K562 (cell line): ENCODE data around the gene RO60. TPM values are rescaled to one million over a fixed set of nuclear protein-coding genes. Genes with fewer than 3 reads are reported as not detected.
A peak's percentile ranks its signal among the peaks of the same experiment; 100 is the strongest.

Source experiments
- ARID2 ChIP-seq: fragments of 450-650 bp; IDR thresholded peaks from 2 replicates; pipeline ENCODE4 v1.6.1; 2017; ENCODE audit warnings: antibody characterized with exemption, mild to moderate bottlenecking
- CC2D1A ChIP-seq: fragments of 450-650 bp; IDR thresholded peaks from 2 replicates; pipeline ENCODE4 v1.6.1; 2017; ENCODE audit warnings: mild to moderate bottlenecking
- DNMT1 ChIP-seq: fragments of 450-650 bp; IDR thresholded peaks from 2 replicates; pipeline ENCODE4 v1.6.1; 2016; ENCODE audit warnings: antibody characterized with exemption, mild to moderate bottlenecking
- ETV1 ChIP-seq: fragments of 450-650 bp; conservative IDR thresholded peaks from 2 replicates; pipeline ENCODE4 v1.6.1; 2016; ENCODE audit warnings: missing genetic modification characterization, control low read depth, low read depth, missing compliant biosample characterization
- FOXA1 ChIP-seq: fragments of 450-650 bp; IDR thresholded peaks from 2 replicates; pipeline ENCODE4 v1.6.1; 2016; ENCODE audit warnings: mild to moderate bottlenecking, borderline replicate concordance
- HCFC1 ChIP-seq: IDR thresholded peaks from 2 replicates; pipeline ENCODE4 v1.6.1; 2012; ENCODE audit warnings: low read depth, low read length, improper control_type of control experiment
- KLF13 ChIP-seq: fragments of 450-650 bp; IDR thresholded peaks from 2 replicates; pipeline ENCODE4 v1.6.1; 2016; ENCODE audit warnings: missing genetic modification characterization, low read depth, mild to moderate bottlenecking, missing compliant biosample characterization, moderate library complexity, borderline replicate concordance
- MAFK ChIP-seq: IDR thresholded peaks from 2 replicates; pipeline ENCODE4 v1.6.1; 2011; ENCODE audit warnings: low read length, improper control_type of control experiment
- MECOM ChIP-seq: fragments of 250-450 bp; sonication (Bioruptor Pico); IDR thresholded peaks from 2 replicates; pipeline ENCODE4 v1.8.0; 2022; ENCODE audit warnings: inconsistent platforms
- NCOA1 ChIP-seq: fragments of 450-650 bp; IDR thresholded peaks from 2 replicates; pipeline ENCODE4 v1.6.1; 2016; ENCODE audit warnings: low read depth
- POLR3G ChIP-seq: IDR thresholded peaks from 2 replicates; pipeline ENCODE4 v1.6.1; 2011; ENCODE audit not compliant: insufficient read length, insufficient replicate concordance; ENCODE audit errors: extremely low read depth
- POU5F1 ChIP-seq: fragments of 150-350 bp; IDR thresholded peaks from 2 replicates; pipeline ENCODE4 v1.6.1; 2014; ENCODE audit warnings: borderline replicate concordance, low read length, low read depth, mild to moderate bottlenecking; ENCODE audit not compliant: partially characterized antibody
- SAFB2 ChIP-seq: fragments of 200-400 bp; formaldehyde crosslinking; IDR thresholded peaks from 2 replicates; pipeline ENCODE4 v1.6.1; 2018; ENCODE audit warnings: borderline replicate concordance, low read length, low read depth, moderate library complexity; ENCODE audit not compliant: severe bottlenecking
- TAF1 ChIP-seq: IDR thresholded peaks from 2 replicates; pipeline ENCODE4 v1.6.1; 2011; ENCODE audit warnings: mild to moderate bottlenecking, low read length, moderate library complexity; ENCODE audit not compliant: insufficient read depth, control insufficient read depth, severe bottlenecking; ENCODE audit errors: extremely low read depth
- TAF7 ChIP-seq: fragments of 450-650 bp; IDR thresholded peaks from 2 replicates; pipeline ENCODE4 v1.6.1; 2016; ENCODE audit warnings: missing genetic modification characterization, missing compliant biosample characterization
- ZNF134 ChIP-seq: fragments of 250-450 bp; sonication (Bioruptor Pico); conservative IDR thresholded peaks from 2 replicates; pipeline ENCODE4 v1.4.0; 2020
- ZNF778 ChIP-seq: fragments of 450-650 bp; formaldehyde crosslinking; IDR thresholded peaks from 2 replicates; pipeline ENCODE4 v1.4.0; 2020; ENCODE audit warnings: mild to moderate bottlenecking, moderate library complexity
- polyA plus RNA-seq, 8 experiments: library from polyadenylated mRNA; depleted of rRNA in 4 of 8; stranded (reverse) in 5 of 8; unstranded in 3 of 8; fragments of >200 nt; fragmentation: Nextera tagmentation in 2 of 8; fragmentation: Illumina TruSeq in 1 of 8; extraction: Ambion mirVana in 2 of 8; extraction: Trizol in 1 of 8; gene quantifications; 2 replicates each; pipeline versions ENCODE4 v1.2.1 to v1.2.3, GENCODE V29; 2011 to 2014; ENCODE audit warnings: inconsistent platforms in 1 of 8, missing spikeins in 1 of 8
- total RNA-seq, 7 experiments: library from RNA; depleted of rRNA in 6 of 7; stranded (reverse); fragments of >200 nt in 6 of 7; fragmentation: Illumina TruSeq in 2 of 7; extraction: Trizol in 2 of 7; gene quantifications; 2 replicates each; pipeline versions ENCODE4 v1.2.1 to v1.2.3, GENCODE V29; 2011 to 2021; ENCODE audit warnings: low replicate concordance in 1 of 7
- TF ChIP-seq, protein P1 (sequence below): fragments of 200-800 bp; sonication (Bioruptor generic); IDR thresholded peaks from 2 replicates; pipeline ENCODE4 v1.6.1; 2016; ENCODE audit warnings: missing genetic modification characterization, missing compliant biosample characterization
- TF ChIP-seq, protein P2 (sequence below): sonication (generic); formaldehyde crosslinking; IDR thresholded peaks from 2 replicates; pipeline ENCODE4 v1.8.1; 2023; ENCODE audit warnings: mild to moderate bottlenecking, missing genetic modification reagents
- TF ChIP-seq, protein P3 (sequence below): fragments of 250-450 bp; sonication (Bioruptor Pico); IDR thresholded peaks from 2 replicates; pipeline ENCODE4 v1.5.0; 2021

Gene RO60
- total and polyA plus RNA-seq, 9 of the 15 experiments (the other 6 are each of a cell fraction or from before 2014, with no cell fraction given) = 24.9 to 187 (median 101) TPM

DNA sequence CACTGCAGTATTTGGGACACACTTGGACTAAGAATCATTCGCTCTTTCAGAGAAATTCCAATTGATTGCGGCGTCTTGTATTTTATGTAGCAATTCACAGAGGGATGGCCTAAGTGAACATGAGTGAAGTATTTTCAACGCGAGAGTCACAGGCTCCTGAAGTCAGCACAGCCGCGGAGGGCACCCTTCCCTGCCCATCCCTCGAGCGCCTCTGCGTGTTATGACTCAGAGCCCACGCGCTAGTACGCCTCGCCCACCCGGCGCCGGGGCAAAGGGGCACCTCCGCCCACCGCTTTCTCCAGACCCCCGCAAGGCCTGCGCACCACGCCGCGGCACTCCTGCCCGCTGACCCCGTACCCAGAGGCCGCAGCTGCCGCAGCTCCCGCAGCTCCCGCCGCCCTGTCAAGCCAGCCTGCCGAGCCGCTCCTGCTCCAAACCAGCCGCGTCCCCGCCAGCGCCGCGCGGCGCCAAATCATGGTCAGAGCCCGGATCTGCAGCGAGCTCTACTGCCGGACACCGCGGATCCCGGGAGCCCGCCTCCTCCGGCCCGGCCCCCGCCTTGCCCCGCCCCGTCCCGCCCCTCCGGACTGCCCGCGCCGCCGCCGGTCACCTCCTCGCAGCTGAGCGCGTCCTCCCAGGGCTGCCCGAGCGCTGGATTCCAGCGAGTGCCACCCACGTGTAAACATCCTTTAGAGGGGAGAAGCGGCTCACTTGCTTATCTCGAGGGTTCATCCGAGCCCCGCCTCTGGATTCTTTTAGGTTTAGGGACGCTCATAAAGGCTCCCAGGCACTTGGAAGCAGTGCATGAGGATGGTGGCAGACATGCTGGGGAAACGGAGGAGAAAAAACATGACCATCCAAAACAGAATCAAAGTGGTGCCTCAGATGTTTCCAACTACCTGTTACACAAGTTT lies 45.8 kb downstream of the RO60 start, which contains the start of gene GLRX2 (continued):
- TF ChIP-seq TAF1 (peak; percentile 94), FOXA1 (no peak), ZNF134 (CRISPR knock-in tag) (no peak), NCOA1 (0 out of 2 replicates have a peak, but pooled peaks have one; percentile 39), MECOM (no peak), CC2D1A (no peak), KLF13 (tag) (no peak), MAFK (no peak), ZNF778 (CRISPR knock-in tag) (no peak), POLR3G (no peak), POU5F1 (no peak), HCFC1 (no peak; the same call in 1 of the 2 replicates), ETV1 (tag) (no peak), TAF7 (tag) (no peak), ARID2 (no peak), SAFB2 (no peak), DNMT1 (no peak)
- TF ChIP-seq, protein P1, sequence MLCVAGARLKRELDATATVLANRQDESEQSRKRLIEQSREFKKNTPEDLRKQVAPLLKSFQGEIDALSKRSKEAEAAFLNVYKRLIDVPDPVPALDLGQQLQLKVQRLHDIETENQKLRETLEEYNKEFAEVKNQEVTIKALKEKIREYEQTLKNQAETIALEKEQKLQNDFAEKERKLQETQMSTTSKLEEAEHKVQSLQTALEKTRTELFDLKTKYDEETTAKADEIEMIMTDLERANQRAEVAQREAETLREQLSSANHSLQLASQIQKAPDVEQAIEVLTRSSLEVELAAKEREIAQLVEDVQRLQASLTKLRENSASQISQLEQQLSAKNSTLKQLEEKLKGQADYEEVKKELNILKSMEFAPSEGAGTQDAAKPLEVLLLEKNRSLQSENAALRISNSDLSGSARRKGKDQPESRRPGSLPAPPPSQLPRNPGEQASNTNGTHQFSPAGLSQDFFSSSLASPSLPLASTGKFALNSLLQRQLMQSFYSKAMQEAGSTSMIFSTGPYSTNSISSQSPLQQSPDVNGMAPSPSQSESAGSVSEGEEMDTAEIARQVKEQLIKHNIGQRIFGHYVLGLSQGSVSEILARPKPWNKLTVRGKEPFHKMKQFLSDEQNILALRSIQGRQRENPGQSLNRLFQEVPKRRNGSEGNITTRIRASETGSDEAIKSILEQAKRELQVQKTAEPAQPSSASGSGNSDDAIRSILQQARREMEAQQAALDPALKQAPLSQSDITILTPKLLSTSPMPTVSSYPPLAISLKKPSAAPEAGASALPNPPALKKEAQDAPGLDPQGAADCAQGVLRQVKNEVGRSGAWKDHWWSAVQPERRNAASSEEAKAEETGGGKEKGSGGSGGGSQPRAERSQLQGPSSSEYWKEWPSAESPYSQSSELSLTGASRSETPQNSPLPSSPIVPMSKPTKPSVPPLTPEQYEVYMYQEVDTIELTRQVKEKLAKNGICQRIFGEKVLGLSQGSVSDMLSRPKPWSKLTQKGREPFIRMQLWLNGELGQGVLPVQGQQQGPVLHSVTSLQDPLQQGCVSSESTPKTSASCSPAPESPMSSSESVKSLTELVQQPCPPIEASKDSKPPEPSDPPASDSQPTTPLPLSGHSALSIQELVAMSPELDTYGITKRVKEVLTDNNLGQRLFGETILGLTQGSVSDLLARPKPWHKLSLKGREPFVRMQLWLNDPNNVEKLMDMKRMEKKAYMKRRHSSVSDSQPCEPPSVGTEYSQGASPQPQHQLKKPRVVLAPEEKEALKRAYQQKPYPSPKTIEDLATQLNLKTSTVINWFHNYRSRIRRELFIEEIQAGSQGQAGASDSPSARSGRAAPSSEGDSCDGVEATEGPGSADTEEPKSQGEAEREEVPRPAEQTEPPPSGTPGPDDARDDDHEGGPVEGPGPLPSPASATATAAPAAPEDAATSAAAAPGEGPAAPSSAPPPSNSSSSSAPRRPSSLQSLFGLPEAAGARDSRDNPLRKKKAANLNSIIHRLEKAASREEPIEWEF (CRISPR knock-in tag) = no peak
- TF ChIP-seq, protein P2, sequence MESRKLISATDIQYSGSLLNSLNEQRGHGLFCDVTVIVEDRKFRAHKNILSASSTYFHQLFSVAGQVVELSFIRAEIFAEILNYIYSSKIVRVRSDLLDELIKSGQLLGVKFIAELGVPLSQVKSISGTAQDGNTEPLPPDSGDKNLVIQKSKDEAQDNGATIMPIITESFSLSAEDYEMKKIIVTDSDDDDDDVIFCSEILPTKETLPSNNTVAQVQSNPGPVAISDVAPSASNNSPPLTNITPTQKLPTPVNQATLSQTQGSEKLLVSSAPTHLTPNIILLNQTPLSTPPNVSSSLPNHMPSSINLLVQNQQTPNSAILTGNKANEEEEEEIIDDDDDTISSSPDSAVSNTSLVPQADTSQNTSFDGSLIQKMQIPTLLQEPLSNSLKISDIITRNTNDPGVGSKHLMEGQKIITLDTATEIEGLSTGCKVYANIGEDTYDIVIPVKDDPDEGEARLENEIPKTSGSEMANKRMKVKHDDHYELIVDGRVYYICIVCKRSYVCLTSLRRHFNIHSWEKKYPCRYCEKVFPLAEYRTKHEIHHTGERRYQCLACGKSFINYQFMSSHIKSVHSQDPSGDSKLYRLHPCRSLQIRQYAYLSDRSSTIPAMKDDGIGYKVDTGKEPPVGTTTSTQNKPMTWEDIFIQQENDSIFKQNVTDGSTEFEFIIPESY = peak; percentile 47; the same call in 1 of the 2 replicates
- TF ChIP-seq, protein P3, sequence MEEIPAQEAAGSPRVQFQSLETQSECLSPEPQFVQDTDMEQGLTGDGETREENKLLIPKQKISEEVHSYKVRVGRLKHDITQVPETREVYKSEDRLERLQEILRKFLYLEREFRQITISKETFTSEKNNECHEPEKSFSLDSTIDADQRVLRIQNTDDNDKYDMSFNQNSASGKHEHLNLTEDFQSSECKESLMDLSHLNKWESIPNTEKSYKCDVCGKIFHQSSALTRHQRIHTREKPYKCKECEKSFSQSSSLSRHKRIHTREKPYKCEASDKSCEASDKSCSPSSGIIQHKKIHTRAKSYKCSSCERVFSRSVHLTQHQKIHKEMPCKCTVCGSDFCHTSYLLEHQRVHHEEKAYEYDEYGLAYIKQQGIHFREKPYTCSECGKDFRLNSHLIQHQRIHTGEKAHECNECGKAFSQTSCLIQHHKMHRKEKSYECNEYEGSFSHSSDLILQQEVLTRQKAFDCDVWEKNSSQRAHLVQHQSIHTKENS = no peak
